B cell (primary cell): ENCODE measurements around the gene BACH2. TPM values are rescaled to one million over a fixed set of nuclear protein-coding genes. Genes with fewer than 3 reads are reported as not detected.

Experiments used
- ATAC-seq: fragments of 200-7000 bp; cut with Tn5 transposase; one replicate; pipeline ENCODE4 v1.10.0; 2021; ENCODE audit warnings: low read depth, mild to moderate bottlenecking, moderate number of reproducible peaks, moderate library complexity
- CTCF ChIA-PET: fragments of 350-600 bp; sonication (Branson Sonifier 250); formaldehyde crosslinking; loops from one replicate; lab custom pipeline; 2021; ENCODE audit warnings: antibody characterized with exemption, inconsistent platforms; lab: Charles Lee
- POLR2A ChIA-PET: fragments of 350-600 bp; sonication (Branson Sonifier 250); formaldehyde crosslinking; loops from one replicate; lab custom pipeline; 2021; ENCODE audit warnings: antibody characterized with exemption; lab: Charles Lee
- DNase-seq: peaks from one replicate; pipeline ENCODE4 v3.0.0; 2013
- H2AFZ ChIP-seq: 2 replicates; pipeline ENCODE4 v1.6.1; 2012; ENCODE audit warnings: mild to moderate bottlenecking, low read depth, low read length; ENCODE audit not compliant: insufficient read depth, poor library complexity, severe bottlenecking
- H3K27ac ChIP-seq, 2 donors: 1 replicate in 1 of 2; 2 replicates in 1 of 2; pipeline ENCODE4 v1.5.1; 2012 to 2013; ENCODE audit warnings: low read length in 2 of 2, mild to moderate bottlenecking in 2 of 2, moderate library complexity in 1 of 2
- H3K27me3 ChIP-seq, 4 experiments: fragments of 200-600 bp in 1 of 4; sonication (generic) in 1 of 4; replicated peaks in 1 of 4; 1 replicate in 2 of 4; 2 replicates in 2 of 4; pipeline versions ENCODE4 v1.6.1 to v1.7.0; 2013 to 2016; ENCODE audit warnings: low read length in 3 of 4, mild to moderate bottlenecking in 2 of 4, mixed read lengths in 1 of 4, moderate library complexity in 1 of 4; ENCODE audit not compliant: insufficient read depth in 4 of 4, control insufficient read depth in 3 of 4; ENCODE audit errors: control extremely low read depth in 1 of 4
- H3K36me3 ChIP-seq, 2 experiments: replicated peaks in 1 of 2; 1 replicate in 1 of 2; 2 replicates in 1 of 2; pipeline versions ENCODE4 v1.6.1 to v1.7.1; 2013; ENCODE audit warnings: low read length in 1 of 2; ENCODE audit not compliant: insufficient read depth in 2 of 2, control insufficient read depth in 1 of 2; ENCODE audit errors: control extremely low read depth in 1 of 2, extremely low read depth in 1 of 2
- H3K4me1 ChIP-seq, 2 donors: fragments of 200-600 bp in 1 of 2; sonication (generic) in 1 of 2; 1 replicate in 1 of 2; 2 replicates in 1 of 2; pipeline versions ENCODE4 v1.5.1 to v1.6.1; 2013 to 2017; ENCODE audit warnings: low read length in 2 of 2; ENCODE audit not compliant: control insufficient read depth in 2 of 2, insufficient read depth in 2 of 2
- H3K4me2 ChIP-seq: replicated peaks from 2 replicates; pipeline ENCODE3; 2012; ENCODE audit warnings: mild to moderate bottlenecking, low read depth, low read length; ENCODE audit not compliant: poor library complexity, severe bottlenecking
- H3K4me3 ChIP-seq, 5 experiments: fragments of 200-600 bp in 1 of 5; sonication (generic) in 1 of 5; 1 replicate in 3 of 5; 2 replicates in 2 of 5; pipeline versions ENCODE4 v1.5.1 to v1.7.0; 2011 to 2016; ENCODE audit warnings: low read length in 4 of 5, mild to moderate bottlenecking in 4 of 5, low read depth in 2 of 5, control low read depth in 1 of 5, moderate library complexity in 1 of 5; ENCODE audit not compliant: insufficient read depth in 1 of 5; ENCODE audit errors: control extremely low read depth in 1 of 5, extremely low read depth in 1 of 5
- H3K79me2 ChIP-seq: fragments of 200-600 bp; sonication (generic); one replicate; pipeline ENCODE4 v1.6.0; 2016; ENCODE audit warnings: low read length; ENCODE audit not compliant: control insufficient read depth, insufficient read depth
- H3K9ac ChIP-seq: fragments of 200-600 bp; sonication (generic); 2 replicates; pipeline ENCODE4 v1.6.1; 2017; ENCODE audit warnings: mild to moderate bottlenecking, low read length, moderate library complexity
- H3K9me3 ChIP-seq, 3 donors: one replicate each; pipeline versions ENCODE4 v1.6.1 to v1.7.1; 2013; ENCODE audit warnings: low read length in 2 of 3; ENCODE audit not compliant: control insufficient read depth in 2 of 3, insufficient read depth in 1 of 3; ENCODE audit errors: control extremely low read depth in 1 of 3
- H4K20me1 ChIP-seq: 2 replicates; pipeline ENCODE4 v1.6.0; 2012; ENCODE audit warnings: mild to moderate bottlenecking, low read length; ENCODE audit not compliant: insufficient read depth, control insufficient read depth, poor library complexity, severe bottlenecking
- H3K27ac Mint-ChIP-seq: one replicate; pipeline ENCODE4 v1.8.0; 2021; ENCODE audit warnings: mixed read lengths
- H3K27me3 Mint-ChIP-seq: one replicate; pipeline ENCODE4 v1.8.0; 2021; ENCODE audit warnings: mixed read lengths
- H3K4me1 Mint-ChIP-seq: one replicate; pipeline ENCODE4 v1.8.0; 2021; ENCODE audit warnings: mixed read lengths
- H3K4me3 Mint-ChIP-seq: one replicate; pipeline ENCODE4 v1.8.0; 2021; ENCODE audit warnings: mixed read lengths
- H3K9me3 Mint-ChIP-seq: one replicate; pipeline ENCODE4 v1.8.0; 2022; ENCODE audit warnings: mixed read lengths; ENCODE audit not compliant: insufficient read depth
- EZH2 ChIP-seq: IDR thresholded peaks from 2 replicates; pipeline ENCODE4 v1.6.1; 2012; ENCODE audit warnings: borderline replicate concordance, low read depth, mild to moderate bottlenecking, moderate library complexity, low read length; ENCODE audit not compliant: insufficient read depth, poor library complexity, severe bottlenecking
- WGBS: methylation state at CpG from one replicate; pipeline ENCODE4 v1.1.5; 2013; ENCODE audit warnings: missing lambda C conversion rate; ENCODE audit not compliant: insufficient coverage; 5-methylcytosine and 5-hydroxymethylcytosine counted together
- intact Hi-C: fragments of 100-400 bp; cut with micrococcal nuclease; formaldehyde crosslinking; loops from one replicate; pipeline ENCODE4 v1.10.0; 2022
- polyA plus RNA-seq: library from polyadenylated mRNA; depleted of rRNA; stranded (reverse); fragments of >200 nt; gene quantifications from 2 replicates; pipeline ENCODE4 v1.2.3, GENCODE V29; 2012
- total RNA-seq, 2 donors: library from RNA; stranded (reverse); fragments of 120-200 nt in 1 of 2; gene quantifications; 1 replicate in 1 of 2; 2 replicates in 1 of 2; pipeline versions ENCODE4 v1.2.3 to v1.2.4, GENCODE V29; 2013 to 2022
- TF ChIP-seq, protein P1 (sequence below): fragments of 200-600 bp; IDR thresholded peaks from one replicate; pipeline ENCODE4 v1.8.0; 2022; ENCODE audit warnings: antibody characterized with exemption, mild to moderate bottlenecking

Gene BACH2
- total and polyA plus RNA-seq, 2 donors (not counting 1 experiment from before 2014, with no cell fraction given): 41.1 to 235 TPM

DNA sequence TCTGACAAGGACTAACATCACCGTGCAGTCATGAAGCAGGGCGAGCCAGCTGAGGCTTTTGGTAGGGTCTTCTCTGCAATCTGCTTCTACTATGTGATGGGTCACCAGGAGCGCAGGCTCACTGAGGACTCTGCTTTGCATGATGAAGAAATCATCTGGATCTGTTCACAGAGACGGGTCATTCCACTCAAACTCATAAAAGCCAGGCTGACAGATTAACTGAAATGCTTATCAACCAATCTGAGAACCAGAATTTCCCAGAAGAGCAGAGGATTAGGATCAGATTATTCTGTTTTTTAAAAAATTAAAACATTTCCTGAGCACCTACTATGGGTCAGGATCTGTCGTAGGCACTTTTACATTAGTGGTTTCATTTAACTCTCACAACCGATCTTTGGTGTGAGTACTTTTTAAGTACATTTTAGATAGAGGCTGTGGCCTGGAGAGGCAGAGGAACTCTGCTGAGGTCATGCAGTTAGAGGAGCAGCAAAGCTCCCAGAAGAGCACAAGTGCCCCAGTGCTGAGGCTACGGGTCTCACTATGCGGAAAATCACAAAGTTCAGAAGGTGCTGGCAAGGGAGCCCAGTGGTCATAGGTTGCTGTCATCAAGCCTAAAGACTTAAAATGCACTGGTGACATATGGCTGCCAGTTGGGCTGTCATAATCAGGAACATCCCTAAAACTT, 109.1 kb downstream of the BACH2 start:
- Histone ChIP-seq H3K27me3 (no peaks in the 10 kb centered on the region), H3K27ac (peak overlapping the region; percentile 79 to 90), H3K36me3 (peaks cover 2 to 10% of the 10 kb centered on the region in 2 experiments), H3K4me1 (peaks cover 72 to 82% of the 10 kb centered on the region in 2 donors), H3K79me2 (peaks cover 98% of the 10 kb centered on the region), H3K9me3 (peaks cover 0 to 8% (median 0%) of the 10 kb centered on the region in 3 donors), H3K9ac (peak overlapping the region; percentile 52), H4K20me1 (peaks cover 34% of the 10 kb centered on the region), H3K4me3 (peak overlapping the region; percentile 6 to 59 (median 24)), H3K4me2 (peak overlapping the region; percentile 72), H2AFZ (peak overlapping the region; percentile 21)
- Mint-ChIP-seq H3K27ac (peak overlapping the region; percentile 96), H3K9me3 (no peaks in the 10 kb centered on the region), H3K4me1 (peaks cover 87% of the 10 kb centered on the region), H3K27me3 (no peaks in the 10 kb centered on the region), H3K4me3 (peak overlapping the region; percentile 84)
- intact Hi-C loops: loop anchor here (2.0 kb wide), 1 partner anchor 15 kb away; no protein-coding TSS in a partner anchor
- ATAC-seq (peak; percentile 54), DNase-seq (peak; percentile 39)
- POLR2A ChIA-PET: interaction anchor here (0.8 to 1.2 kb wide), 2 partner anchors 12 to 28 kb away, joined by 3 read pairs; no protein-coding TSS in a partner anchor
- TF ChIP-seq EZH2: no peak
- TF ChIP-seq, protein P1, sequence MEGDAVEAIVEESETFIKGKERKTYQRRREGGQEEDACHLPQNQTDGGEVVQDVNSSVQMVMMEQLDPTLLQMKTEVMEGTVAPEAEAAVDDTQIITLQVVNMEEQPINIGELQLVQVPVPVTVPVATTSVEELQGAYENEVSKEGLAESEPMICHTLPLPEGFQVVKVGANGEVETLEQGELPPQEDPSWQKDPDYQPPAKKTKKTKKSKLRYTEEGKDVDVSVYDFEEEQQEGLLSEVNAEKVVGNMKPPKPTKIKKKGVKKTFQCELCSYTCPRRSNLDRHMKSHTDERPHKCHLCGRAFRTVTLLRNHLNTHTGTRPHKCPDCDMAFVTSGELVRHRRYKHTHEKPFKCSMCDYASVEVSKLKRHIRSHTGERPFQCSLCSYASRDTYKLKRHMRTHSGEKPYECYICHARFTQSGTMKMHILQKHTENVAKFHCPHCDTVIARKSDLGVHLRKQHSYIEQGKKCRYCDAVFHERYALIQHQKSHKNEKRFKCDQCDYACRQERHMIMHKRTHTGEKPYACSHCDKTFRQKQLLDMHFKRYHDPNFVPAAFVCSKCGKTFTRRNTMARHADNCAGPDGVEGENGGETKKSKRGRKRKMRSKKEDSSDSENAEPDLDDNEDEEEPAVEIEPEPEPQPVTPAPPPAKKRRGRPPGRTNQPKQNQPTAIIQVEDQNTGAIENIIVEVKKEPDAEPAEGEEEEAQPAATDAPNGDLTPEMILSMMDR: no peak
- CTCF ChIA-PET: interaction anchor here (0.7 to 1.7 kb wide), 6 partner anchors 10 to 292 kb away, joined by 3 to 9 read pairs (median 4); no protein-coding TSS in a partner anchor
- 28% methylated on average over 6 of the region's 8 CpGs for WGBS
